Measurements from ENCODE around the gene SLC1A6.
"Not testable (repeated sequence)": the region's sequence is repeated elsewhere in the genome, so short reads cannot be mapped to it uniquely, and the experiment has no call there.

SLC1A6 gene

GRCh38 chr19:14979476-14980255 is at the start of gene SLC1A6:
TSS of gene SLC1A6 (minus strand) at chr19:14979864. CDS start at chr19:14972910, 6,954 bp downstream.
- DNase-seq = no peak

- no peak for DNase-seq
Observed at GRCh38 chr19:15028490-15028889, 48.8 kb upstream of the SLC1A6 start.

GRCh38 chr19:15025217-15025616 is 45.6 kb upstream of the SLC1A6 start:
- no peak for DNase-seq

GRCh38 chr19:15022752-15023151 is 43.1 kb upstream of the SLC1A6 start:
- no peak for DNase-seq

- DNase-seq = no peak
Observed at GRCh38 chr19:15021286-15022007, 41.8 kb upstream of the SLC1A6 start.

GRCh38 chr19:15018836-15019235 is 39.2 kb upstream of the SLC1A6 start:
- DNase-seq = not testable (repeated sequence)

GRCh38 chr19:15015946-15016542 is 36.4 kb upstream of the SLC1A6 start:
- DNase-seq = no peak

- no peak for DNase-seq
Observed at GRCh38 chr19:15014579-15014978, 34.9 kb upstream of the SLC1A6 start.

- no peak for DNase-seq
Observed at GRCh38 chr19:15010501-15011300, 31.0 kb upstream of the SLC1A6 start.

- DNase-seq = no peak
Observed at GRCh38 chr19:15008308-15008707, 28.6 kb upstream of the SLC1A6 start.

GRCh38 chr19:14997981-14998380 is 18.3 kb upstream of the SLC1A6 start:
- DNase-seq = no peak

GRCh38 chr19:14992780-14993179 is 13.1 kb upstream of the SLC1A6 start:
- no peak for DNase-seq

GRCh38 chr19:14985133-14985532 is 5.5 kb upstream of the SLC1A6 start:
- no peak for DNase-seq

- DNase-seq = no peak
Observed at GRCh38 chr19:14978161-14978776, 1.4 kb downstream of the SLC1A6 start.

GRCh38 chr19:14977128-14977527 is 2.5 kb downstream of the SLC1A6 start:
- DNase-seq = no peak

- DNase-seq = no peak
Observed at GRCh38 chr19:14974488-14974887, 5.2 kb downstream of the SLC1A6 start.

GRCh38 chr19:14972676-14973075 is 7.0 kb downstream of the SLC1A6 start:
- no peak for DNase-seq

GRCh38 chr19:14971474-14971873 is 8.2 kb downstream of the SLC1A6 start:
- no peak for DNase-seq

GRCh38 chr19:14968247-14968646 is 11.4 kb downstream of the SLC1A6 start:
- no peak for DNase-seq

- DNase-seq = no peak
Observed at GRCh38 chr19:14961956-14962685, 17.5 kb downstream of the SLC1A6 start.

GRCh38 chr19:14959263-14959662 is 20.4 kb downstream of the SLC1A6 start:
- DNase-seq = no peak

GRCh38 chr19:14957464-14957863 is 22.2 kb downstream of the SLC1A6 start:
- no peak for DNase-seq

Measured in amniotic stem cell (primary cell).